ENCODE data around the gene CRYAB.
"Not testable (repeated sequence)": the region's sequence is repeated elsewhere in the genome, so short reads cannot be mapped to it uniquely, and the experiment has no call there.

CRYAB gene

GRCh38 chr11:111933176-111933575, 21.6 kb upstream of the CRYAB start:
- not testable (repeated sequence) for DNase-seq

- DNase-seq, result no peak
These were observed 21.0 kb upstream of the CRYAB start for GRCh38 chr11:111932611-111932950.

- no peak for DNase-seq
These were observed 18.9 kb upstream of the CRYAB start for GRCh38 chr11:111930472-111930871.

GRCh38 chr11:111926505-111927391, 15.2 kb upstream of the CRYAB start:
- peak; percentile 60 for DNase-seq

GRCh38 chr11:111925953-111926352, 14.4 kb upstream of the CRYAB start:
- DNase-seq, result no peak

GRCh38 chr11:111923951-111924350, 12.4 kb upstream of the CRYAB start:
- DNase-seq, result no peak

GRCh38 chr11:111923351-111923788, 11.8 kb upstream of the CRYAB start:
- DNase-seq, result no peak

DNA sequence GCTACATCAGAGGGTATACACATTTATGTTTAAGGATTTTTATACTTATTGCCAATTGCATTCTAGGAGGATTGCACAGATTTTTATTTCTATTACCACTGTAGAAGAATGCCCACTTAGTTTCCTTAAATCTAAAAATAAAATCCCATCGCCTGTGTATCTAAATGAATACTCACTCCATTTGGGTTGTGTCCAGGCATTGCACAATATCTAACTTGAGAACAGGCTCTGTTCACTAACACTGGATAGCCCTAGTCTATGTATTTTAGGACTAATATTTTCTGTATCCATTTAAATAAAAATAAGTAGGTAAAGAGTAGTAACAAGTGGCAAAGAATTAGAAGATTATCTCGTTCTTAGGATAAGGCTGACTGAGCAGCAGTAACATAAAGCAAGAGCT, 11.2 kb upstream of the CRYAB start:
- DNase-seq, result no peak

DNA sequence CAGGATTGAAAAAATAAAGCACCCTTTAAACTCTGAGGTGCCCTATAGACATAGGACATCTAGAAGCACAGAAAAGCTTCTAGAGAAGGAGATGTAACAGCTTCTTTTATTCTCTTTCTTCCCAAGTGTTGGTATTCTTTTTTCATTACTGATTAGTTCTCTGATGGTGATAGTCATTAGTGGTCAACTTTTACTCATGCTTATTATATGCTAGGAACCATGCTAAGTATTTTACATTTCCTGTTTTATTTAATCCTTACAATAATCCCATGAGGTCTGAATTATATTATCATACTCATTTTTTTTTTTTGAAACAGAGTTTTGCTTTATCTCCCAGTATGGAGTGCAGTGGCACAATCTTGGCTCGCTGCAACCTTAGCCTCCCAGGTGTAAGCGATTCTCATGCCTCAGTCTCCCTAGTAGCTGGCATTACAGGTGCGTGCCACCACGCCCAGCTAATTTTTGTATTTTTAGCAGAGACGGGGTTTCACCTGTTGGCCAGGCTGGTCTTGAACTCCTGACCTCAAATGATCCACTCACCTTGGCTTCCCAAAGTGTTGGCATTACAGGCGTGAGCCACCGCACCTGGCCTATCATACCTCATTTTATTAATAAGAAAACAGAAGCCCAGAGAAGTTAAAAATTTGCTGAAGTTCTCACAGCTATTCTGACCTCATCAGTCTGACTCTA, 10.1 kb upstream of the CRYAB start:
- no peak for DNase-seq

DNA sequence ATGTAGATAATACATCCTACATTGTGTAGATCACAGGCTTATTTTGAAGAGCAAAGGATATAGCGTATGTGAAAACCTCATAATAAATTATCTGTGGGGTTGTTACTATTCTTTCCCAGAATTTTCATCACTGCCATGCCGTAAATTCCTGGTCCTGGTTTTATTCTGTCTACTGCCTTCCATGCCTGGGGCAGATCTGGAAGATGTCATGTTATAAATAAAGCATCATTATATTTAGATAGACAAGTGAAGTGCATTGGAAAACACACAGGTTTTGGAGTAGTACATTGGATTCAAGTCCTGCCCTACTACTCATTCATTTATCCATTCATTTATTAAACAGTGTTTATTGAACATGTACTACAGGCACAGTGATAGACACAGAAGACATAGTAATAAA, 9.3 kb upstream of the CRYAB start:
- DNase-seq, result no peak

DNA sequence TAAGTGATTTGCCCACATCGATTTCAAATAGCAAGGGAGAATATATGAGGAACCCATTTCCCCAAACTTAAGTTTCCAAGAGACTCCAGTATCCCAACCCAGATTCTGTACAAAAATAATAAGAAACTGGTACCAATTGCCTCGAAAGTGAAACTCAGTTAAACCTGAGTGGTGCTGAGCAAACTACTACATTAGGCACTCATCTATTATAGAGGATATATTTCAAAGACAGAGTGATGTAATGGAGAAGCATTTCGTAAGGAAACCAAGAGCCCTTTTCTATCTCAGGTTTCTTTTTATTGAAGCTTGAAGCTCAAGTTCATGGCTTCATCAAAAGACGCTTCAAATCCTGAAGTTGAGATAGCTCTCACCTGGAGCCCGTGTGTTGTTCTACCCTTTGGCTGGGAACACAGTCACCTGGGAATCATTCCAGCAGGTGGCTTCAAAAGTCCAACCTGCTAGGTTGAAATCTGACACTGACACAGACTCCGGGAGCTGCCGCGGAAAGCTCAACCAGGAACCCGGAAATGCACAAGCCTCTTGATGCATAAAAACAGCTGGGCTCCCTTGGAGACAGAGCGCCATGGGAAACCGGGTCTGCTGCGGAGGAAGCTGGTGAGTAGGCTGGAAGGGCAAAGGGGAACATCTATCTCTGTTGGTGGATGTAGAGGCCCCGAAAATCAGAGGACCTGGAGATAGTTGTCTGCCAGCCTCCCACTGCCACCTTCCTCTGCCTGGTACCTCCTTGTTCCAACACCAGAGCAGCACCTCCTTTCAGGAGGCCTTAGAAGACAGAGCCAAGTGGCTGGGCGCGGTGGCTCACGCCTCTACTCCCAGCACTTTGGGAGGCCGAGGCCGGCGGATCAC, 7.1 kb upstream of the CRYAB start, which contains the start of gene C11orf52:
Gene C11orf52 (plus strand): TSS at position 524 of the 867 bp plus-strand sequence. CDS start 60 bp downstream, at position 584.
- no peak for DNase-seq

- DNase-seq, result no peak
These were observed 6.2 kb upstream of the CRYAB start for GRCh38 chr11:111917788-111918187.

DNA sequence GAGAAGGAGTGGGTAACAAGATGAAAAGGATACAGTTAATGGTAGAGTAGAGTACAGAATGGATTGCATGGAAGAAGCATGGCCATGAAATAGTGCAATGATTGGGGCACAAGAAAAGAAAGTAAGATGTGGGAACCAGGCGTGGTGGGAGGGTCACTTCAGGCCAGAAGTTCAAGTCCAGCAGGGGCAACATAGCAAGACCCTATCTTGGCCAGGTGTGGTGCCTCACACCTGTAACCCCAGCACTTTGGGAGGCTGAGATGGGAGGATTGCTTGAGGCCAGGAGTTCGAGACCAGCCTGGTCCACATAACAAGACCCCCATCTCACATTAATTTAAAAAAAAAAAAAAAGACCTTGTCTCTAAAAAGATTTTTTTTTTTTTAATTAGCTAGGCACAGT, 5.7 kb upstream of the CRYAB start:
- no peak for DNase-seq

- DNase-seq, result no peak
These were observed 5.2 kb upstream of the CRYAB start for GRCh38 chr11:111916768-111917167.

GRCh38 chr11:111913997-111914396, 2.4 kb upstream of the CRYAB start:
- no peak for DNase-seq

- DNase-seq, result no peak
These were observed 1.7 kb upstream of the CRYAB start for GRCh38 chr11:111913031-111913861.

DNA sequence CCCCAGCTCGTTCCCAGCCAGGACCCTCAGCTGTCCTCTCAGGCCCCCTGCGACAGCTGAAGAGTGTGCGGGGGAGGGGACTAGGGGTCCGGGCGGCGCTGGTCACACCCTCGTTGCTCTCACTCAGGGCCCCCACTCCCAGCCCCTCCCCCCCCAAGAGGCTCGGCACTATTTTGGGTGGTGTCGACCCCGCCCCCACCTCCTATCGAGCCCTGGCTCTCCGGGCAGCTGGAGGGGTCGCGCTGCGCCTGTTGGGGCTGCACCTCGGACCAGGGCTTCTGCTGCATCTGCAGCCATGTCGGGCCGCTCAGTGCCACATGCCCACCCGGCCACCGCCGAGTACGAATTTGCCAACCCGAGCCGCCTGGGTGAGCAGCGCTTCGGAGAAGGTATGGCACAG, 965 bp upstream of the CRYAB start, which contains the start of gene HSPB2:
Gene HSPB2 (plus strand): TSS at position 200 of the 400 bp plus-strand sequence. CDS start 96 bp downstream, at position 296.
- no peak for DNase-seq

DNA sequence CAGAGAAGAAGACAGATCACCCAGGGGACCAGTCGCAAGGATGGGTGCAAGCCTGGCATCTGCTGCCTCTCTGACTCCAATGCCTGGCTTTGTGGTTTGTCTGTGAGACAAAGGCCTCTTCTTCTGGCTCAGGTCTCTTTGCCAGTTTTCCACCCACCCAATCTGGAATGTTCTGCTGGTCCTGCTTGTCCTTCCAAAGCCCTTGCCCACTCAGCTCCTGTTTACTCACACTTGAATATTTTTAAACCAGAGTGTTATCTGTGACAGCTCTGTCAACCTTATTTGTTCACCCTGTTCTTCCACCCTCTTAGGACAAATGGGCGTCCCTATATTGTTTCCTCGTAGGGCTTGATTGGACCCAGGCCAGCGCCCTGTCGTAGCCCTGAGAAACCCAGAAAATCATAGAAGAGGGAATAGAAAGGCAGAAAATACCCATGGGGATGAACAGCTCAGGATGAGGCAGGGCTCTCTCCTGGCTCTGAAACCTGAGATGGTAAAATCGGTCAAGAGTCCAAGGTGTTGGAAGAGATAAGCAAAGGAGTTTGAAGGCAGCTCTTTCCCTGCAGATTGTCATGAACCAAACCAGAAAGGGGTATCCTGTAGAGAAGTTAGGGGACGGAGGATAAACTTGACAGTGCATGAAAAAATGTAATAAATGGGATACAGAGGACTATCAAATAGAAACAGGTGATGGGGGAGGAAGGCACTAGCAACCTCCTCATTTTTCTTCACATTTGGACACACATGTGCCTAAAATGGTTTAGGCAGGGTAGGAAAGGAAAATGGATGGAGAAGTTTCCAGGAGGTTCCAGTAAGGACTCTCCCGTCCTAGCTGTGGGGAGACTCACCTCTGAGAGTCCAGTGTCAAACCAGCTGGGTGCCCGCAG, 651 bp downstream of the CRYAB start:
- DNase-seq, result no peak

- DNase-seq, result no peak
These were observed 2.2 kb downstream of the CRYAB start for GRCh38 chr11:111909378-111909777.

DNA sequence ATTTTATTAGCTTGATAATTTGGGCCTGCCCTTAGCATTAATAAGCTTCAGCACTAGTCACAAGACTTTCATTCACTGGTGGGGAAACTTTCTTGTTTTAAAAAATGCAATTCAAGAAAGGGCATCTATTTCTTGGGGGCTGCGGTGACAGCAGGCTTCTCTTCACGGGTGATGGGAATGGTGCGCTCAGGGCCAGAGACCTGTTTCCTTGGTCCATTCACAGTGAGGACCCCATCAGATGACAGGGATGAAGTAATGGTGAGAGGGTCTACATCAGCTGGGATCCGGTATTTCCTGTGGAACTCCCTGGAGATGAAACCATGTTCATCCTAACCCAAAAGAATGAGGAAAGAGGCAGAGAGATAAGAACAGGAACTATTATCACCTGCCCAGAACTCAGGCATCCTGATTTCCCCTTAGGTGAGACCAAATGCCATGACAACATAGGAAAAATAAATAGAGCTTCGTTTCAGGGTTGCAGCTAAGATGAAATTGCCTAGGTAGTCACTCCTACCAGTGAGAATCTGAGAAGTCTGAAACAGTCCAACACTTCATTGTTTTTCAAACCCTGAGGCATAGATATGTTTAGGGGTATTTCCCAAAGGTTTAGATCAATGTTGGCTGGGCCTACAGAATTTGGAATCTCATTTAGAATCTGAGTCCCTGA, 2.8 kb downstream of the CRYAB start:
- DNase-seq, result no peak

- DNase-seq, result no peak
These were observed 4.9 kb downstream of the CRYAB start for GRCh38 chr11:111906680-111907079.

Data from SIG-M5 (cell line).